H9 (cell line): ENCODE data around the gene B4GALNT4. TPM values are rescaled to one million over a fixed set of nuclear protein-coding genes. Genes with fewer than 3 reads are reported as not detected.

Source experiments
- DNase-seq: peaks from one replicate; pipeline ENCODE4 v3.0.0-alpha.2; 2017
- H2AFZ ChIP-seq: one replicate; pipeline ENCODE4 v1.6.1; 2013; ENCODE audit warnings: mild to moderate bottlenecking, low read length, control low read depth, moderate library complexity
- H2AK5ac ChIP-seq: 2 replicates; pipeline ENCODE4 v1.6.1; 2013; ENCODE audit warnings: low read length, control low read depth, mixed read lengths; ENCODE audit not compliant: insufficient read length
- H2BK120ac ChIP-seq: one replicate; pipeline ENCODE4 v1.6.1; 2013; ENCODE audit warnings: low read depth, mild to moderate bottlenecking, low read length, control low read depth, inconsistent platforms; ENCODE audit not compliant: poor library complexity, severe bottlenecking
- H2BK12ac ChIP-seq: 2 replicates; pipeline ENCODE4 v1.6.1; 2013; ENCODE audit warnings: low read length, control low read depth, mixed read lengths, low read depth; ENCODE audit not compliant: insufficient read length
- H2BK15ac ChIP-seq: 2 replicates; pipeline ENCODE4 v1.6.1; 2013; ENCODE audit warnings: low read depth, low read length, control low read depth
- H2BK20ac ChIP-seq: one replicate; pipeline ENCODE4 v1.6.1; 2013; ENCODE audit warnings: low read depth, mild to moderate bottlenecking, low read length, control low read depth, inconsistent platforms; ENCODE audit not compliant: poor library complexity, severe bottlenecking
- H2BK5ac ChIP-seq: 2 replicates; pipeline ENCODE4 v1.6.1; 2013; ENCODE audit warnings: low read length, control low read depth, mixed read lengths; ENCODE audit not compliant: insufficient read length
- H3K14ac ChIP-seq: 2 replicates; pipeline ENCODE4 v1.6.1; 2013; ENCODE audit warnings: low read length, control low read depth; ENCODE audit not compliant: insufficient read depth
- H3K18ac ChIP-seq: 2 replicates; pipeline ENCODE4 v1.6.1; 2013; ENCODE audit warnings: low read depth, mild to moderate bottlenecking, mixed read lengths, low read length, control low read depth; ENCODE audit not compliant: insufficient read length
- H3K23ac ChIP-seq: 2 replicates; pipeline ENCODE4 v1.6.1; 2013; ENCODE audit warnings: low read length, control low read depth, mixed read lengths, low read depth; ENCODE audit not compliant: insufficient read length
- H3K23me2 ChIP-seq: 2 replicates; pipeline ENCODE4 v1.6.1; 2013; ENCODE audit warnings: low read depth, mild to moderate bottlenecking, mixed read lengths, low read length, control low read depth; ENCODE audit not compliant: insufficient read length, poor library complexity, severe bottlenecking
- H3K27ac ChIP-seq: 2 replicates; pipeline ENCODE4 v1.5.1; 2013; ENCODE audit warnings: low read length, control low read depth, mixed read lengths, low read depth; ENCODE audit not compliant: insufficient read length
- H3K27me3 ChIP-seq: 2 replicates; pipeline ENCODE4 v1.6.1; 2013; ENCODE audit warnings: low read length, control low read depth, inconsistent platforms; ENCODE audit not compliant: insufficient read depth
- H3K4ac ChIP-seq: 2 replicates; pipeline ENCODE4 v1.6.1; 2013; ENCODE audit warnings: low read depth, mild to moderate bottlenecking, control low read depth, inconsistent platforms, low read length, moderate library complexity
- H3K4me1 ChIP-seq: 2 replicates; pipeline ENCODE4 v1.6.1; 2013; ENCODE audit warnings: low read length, control low read depth, inconsistent platforms; ENCODE audit not compliant: insufficient read depth
- H3K4me2 ChIP-seq: 2 replicates; pipeline ENCODE4 v1.6.1; 2013; ENCODE audit warnings: low read length, control low read depth, mixed read lengths; ENCODE audit not compliant: insufficient read length, insufficient read depth
- H3K56ac ChIP-seq: 2 replicates; pipeline ENCODE4 v1.6.1; 2013; ENCODE audit warnings: low read depth, mild to moderate bottlenecking, mixed read lengths, low read length, control low read depth; ENCODE audit not compliant: insufficient read length
- H3K79me1 ChIP-seq: 2 replicates; pipeline ENCODE4 v1.6.1; 2013; ENCODE audit warnings: low read depth, mild to moderate bottlenecking, moderate library complexity, low read length, control low read depth, inconsistent platforms; ENCODE audit not compliant: insufficient read depth, poor library complexity, severe bottlenecking
- H3K79me2 ChIP-seq: 2 replicates; pipeline ENCODE4 v1.6.1; 2013; ENCODE audit warnings: low read length, control low read depth, inconsistent platforms; ENCODE audit not compliant: insufficient read depth
- H3K9ac ChIP-seq: 2 replicates; pipeline ENCODE4 v1.6.1; 2013; ENCODE audit warnings: low read length, control low read depth, mixed read lengths; ENCODE audit not compliant: insufficient read length; ENCODE audit errors: extremely low read depth
- H3K9me3 ChIP-seq: one replicate; pipeline ENCODE4 v1.6.1; 2013; ENCODE audit warnings: low read depth, low read length, inconsistent platforms; ENCODE audit not compliant: control insufficient read depth
- H3T11ph ChIP-seq: one replicate; pipeline ENCODE4 v1.6.1; 2013; ENCODE audit warnings: mild to moderate bottlenecking, low read length, control low read depth, inconsistent platforms
- H4K20me1 ChIP-seq: one replicate; pipeline ENCODE4 v1.6.1; 2013; ENCODE audit not compliant: control insufficient read depth, insufficient read length, insufficient read depth
- H4K5ac ChIP-seq: 2 replicates; pipeline ENCODE4 v1.6.1; 2013; ENCODE audit warnings: low read depth, mild to moderate bottlenecking, mixed read lengths, low read length, control low read depth; ENCODE audit not compliant: insufficient read length
- H4K8ac ChIP-seq: replicated peaks from 2 replicates; pipeline ENCODE4 v1.6.1; 2013; ENCODE audit warnings: low read length, control low read depth, mixed read lengths, low read depth; ENCODE audit not compliant: insufficient read length
- H4K91ac ChIP-seq: 2 replicates; pipeline ENCODE4 v1.6.1; 2013; ENCODE audit warnings: low read depth, mild to moderate bottlenecking, moderate library complexity, mixed read lengths, low read length, control low read depth; ENCODE audit not compliant: insufficient read length
- H3K27ac Mint-ChIP-seq, 3 experiments: 2 replicates in 2 of 3; 3 replicates in 1 of 3; pipeline ENCODE4 v1.8.0; 2020 to 2021; ENCODE audit warnings: mixed read lengths in 3 of 3, mild to moderate bottlenecking in 1 of 3, moderate library complexity in 1 of 3
- H3K27me3 Mint-ChIP-seq: 2 replicates; pipeline ENCODE4 v1.8.0; 2021; ENCODE audit warnings: low read depth, mild to moderate bottlenecking, moderate library complexity, mixed read lengths
- H3K36me3 Mint-ChIP-seq, 3 experiments: 2 replicates in 2 of 3; 3 replicates in 1 of 3; pipeline ENCODE4 v1.8.0; 2020 to 2021; ENCODE audit warnings: low read depth in 3 of 3, mixed read lengths in 3 of 3; ENCODE audit not compliant: insufficient read depth in 1 of 3
- H3K4me1 Mint-ChIP-seq, 2 experiments: 2 replicates each; pipeline ENCODE4 v1.8.0; 2020; ENCODE audit warnings: mixed read lengths in 2 of 2
- H3K4me3 Mint-ChIP-seq, 2 experiments: 2 replicates in 1 of 2; 3 replicates in 1 of 2; pipeline ENCODE4 v1.8.0; 2020 to 2021; ENCODE audit warnings: mild to moderate bottlenecking in 2 of 2, mixed read lengths in 2 of 2, moderate library complexity in 1 of 2
- H3K9me3 Mint-ChIP-seq, 2 experiments: 2 replicates in 1 of 2; 3 replicates in 1 of 2; pipeline ENCODE4 v1.8.0; 2020; ENCODE audit warnings: mild to moderate bottlenecking in 2 of 2, mixed read lengths in 2 of 2, moderate library complexity in 1 of 2
- CTCF ChIP-seq: fragments of 200-600 bp; sonication (generic); conservative IDR thresholded peaks from 3 replicates; pipeline ENCODE4 v1.8.0; 2021; ENCODE audit warnings: antibody characterized with exemption, mild to moderate bottlenecking
- WGBS: extraction: QIAGEN DNeasy Blood & Tissue Kit; methylation state at CpG from one replicate; pipeline ENCODE4 v1.1.7; 2013; ENCODE audit warnings: missing lambda C conversion rate, low lambda C conversion rate, mixed read lengths; ENCODE audit not compliant: insufficient read length; ENCODE audit errors: extremely low coverage; 5-methylcytosine and 5-hydroxymethylcytosine counted together
- total RNA-seq: library from RNA; stranded (reverse); gene quantifications from 2 replicates; pipeline ENCODE4 v1.2.1, GENCODE V29; 2021

B4GALNT4 gene
- total RNA-seq, 1 experiment from 2014 or later: 105 TPM

GRCh38 chr11:357582-357981, 11.7 kb upstream of the B4GALNT4 start:
- H3K18ac ChIP-seq: no peak overlapping the region
- H3K27me3 ChIP-seq: no peaks in the 10 kb centered on the region
- DNase-seq: no peak
- no peak for TF ChIP-seq CTCF
- H2AK5ac ChIP-seq: no peak overlapping the region
- no peak overlapping the region for H3T11ph ChIP-seq
- peaks cover 8% of the 10 kb centered on the region for H3K9me3 ChIP-seq
- no peaks in the 10 kb centered on the region for H3K4me1 ChIP-seq
- H3K4me2 ChIP-seq: no peak overlapping the region
- no peak overlapping the region for H4K91ac ChIP-seq
- 100% methylated on average over 2 of the region's 4 CpGs for WGBS
- no peak overlapping the region for H4K8ac ChIP-seq
- no peak overlapping the region for H3K27ac ChIP-seq
- H4K5ac ChIP-seq: no peak overlapping the region
- peaks cover 6 to 13% (median 10%) of the 10 kb centered on the region in 3 experiments; a peak in 5 of 7 replicates for H3K36me3 Mint-ChIP-seq
- H3K23ac ChIP-seq: no peak overlapping the region
- peaks cover 31 to 34% of the 10 kb centered on the region in 2 experiments for H3K9me3 Mint-ChIP-seq
- no peak overlapping the region for H2BK5ac ChIP-seq
- no peak overlapping the region for H2AFZ ChIP-seq
- no peak overlapping the region for H3K27ac Mint-ChIP-seq
- H3K56ac ChIP-seq: no peak overlapping the region
- no peak overlapping the region for H2BK20ac ChIP-seq
- H2BK12ac ChIP-seq: no peak overlapping the region
- H2BK120ac ChIP-seq: no peak overlapping the region
- no peaks in the 10 kb centered on the region for H3K23me2 ChIP-seq
- no peaks in the 10 kb centered on the region for H3K79me1 ChIP-seq
- H2BK15ac ChIP-seq: no peak overlapping the region
- H4K20me1 ChIP-seq: no peaks in the 10 kb centered on the region
- H3K4me1 Mint-ChIP-seq: peaks cover 17 to 22% of the 10 kb centered on the region in 2 experiments
- no peak overlapping the region for H3K4me3 Mint-ChIP-seq
- no peak overlapping the region for H3K14ac ChIP-seq
- no peak overlapping the region for H3K9ac ChIP-seq
- H3K27me3 Mint-ChIP-seq: peaks cover 26% of the 10 kb centered on the region
- no peak overlapping the region for H3K4ac ChIP-seq
- no peaks in the 10 kb centered on the region for H3K79me2 ChIP-seq
